ENCODE data around the gene CFLAR.

- TF ChIP-seq POLR2A (IDR thresholded peaks at IDR 0.05): no peak
- TF ChIP-seq CTCF (IDR thresholded peaks at IDR 0.05): no peak
These were observed 12.1 kb downstream of the CFLAR start for GRCh38 chr2:201128033-201128432.
